Upper lobe of right lung (tissue), 1 donor: Measurements from ENCODE around the gene NEU1. TPM values are rescaled to one million over a fixed set of nuclear protein-coding genes. Genes with fewer than 3 reads are reported as not detected.

Experiments
- ATAC-seq: fragments of 200-7000 bp; cut with Tn5 transposase; one replicate; pipeline ENCODE4 v1.9.1; 2020; ENCODE audit warnings: mild to moderate bottlenecking, moderate library complexity
- DNase-seq: peaks from one replicate; pipeline ENCODE4 v3.0.0-alpha.2; 2020
- H3K27ac ChIP-seq: fragments of 200-600 bp; one replicate; pipeline ENCODE4 v1.8.0; 2022
- H3K27me3 ChIP-seq: fragments of 200-600 bp; one replicate; pipeline ENCODE4 v1.8.0; 2022; ENCODE audit warnings: mild to moderate bottlenecking
- H3K36me3 ChIP-seq: fragments of 200-600 bp; one replicate; pipeline ENCODE4 v1.8.0; 2022
- H3K4me1 ChIP-seq: fragments of 200-600 bp; one replicate; pipeline ENCODE4 v1.8.0; 2022
- H3K4me3 ChIP-seq: fragments of 200-600 bp; one replicate; pipeline ENCODE4 v1.8.0; 2022; ENCODE audit warnings: mild to moderate bottlenecking
- H3K9me3 ChIP-seq: fragments of 200-600 bp; one replicate; pipeline ENCODE4 v1.8.0; 2022
- CTCF ChIP-seq: fragments of 200-600 bp; IDR thresholded peaks from one replicate; pipeline ENCODE4 v1.8.0; 2022; ENCODE audit warnings: antibody characterized with exemption
- intact Hi-C: fragments of 100-400 bp; cut with DNase I; formaldehyde crosslinking; loops from one replicate; pipeline ENCODE4 v1.11.0; 2022
- total RNA-seq: library from RNA; stranded (reverse); fragmentation: NEBNext Ultra II Directional; extraction: Animal tissue kit (Norgen Biotek cat#: 25700); gene quantifications from one replicate; pipeline ENCODE4 v1.2.1, GENCODE V29; 2021
- donor health status: DM: no; HTN: yes; CAD: no; lungs with severe emphysema.

NEU1 gene
- total RNA-seq, 1 donor from 2014 or later: 81.0 TPM

- ATAC-seq: peak; percentile 64
Observed at GRCh38 chr6:31888276-31889258, 25.9 kb upstream of the NEU1 start.

DNA sequence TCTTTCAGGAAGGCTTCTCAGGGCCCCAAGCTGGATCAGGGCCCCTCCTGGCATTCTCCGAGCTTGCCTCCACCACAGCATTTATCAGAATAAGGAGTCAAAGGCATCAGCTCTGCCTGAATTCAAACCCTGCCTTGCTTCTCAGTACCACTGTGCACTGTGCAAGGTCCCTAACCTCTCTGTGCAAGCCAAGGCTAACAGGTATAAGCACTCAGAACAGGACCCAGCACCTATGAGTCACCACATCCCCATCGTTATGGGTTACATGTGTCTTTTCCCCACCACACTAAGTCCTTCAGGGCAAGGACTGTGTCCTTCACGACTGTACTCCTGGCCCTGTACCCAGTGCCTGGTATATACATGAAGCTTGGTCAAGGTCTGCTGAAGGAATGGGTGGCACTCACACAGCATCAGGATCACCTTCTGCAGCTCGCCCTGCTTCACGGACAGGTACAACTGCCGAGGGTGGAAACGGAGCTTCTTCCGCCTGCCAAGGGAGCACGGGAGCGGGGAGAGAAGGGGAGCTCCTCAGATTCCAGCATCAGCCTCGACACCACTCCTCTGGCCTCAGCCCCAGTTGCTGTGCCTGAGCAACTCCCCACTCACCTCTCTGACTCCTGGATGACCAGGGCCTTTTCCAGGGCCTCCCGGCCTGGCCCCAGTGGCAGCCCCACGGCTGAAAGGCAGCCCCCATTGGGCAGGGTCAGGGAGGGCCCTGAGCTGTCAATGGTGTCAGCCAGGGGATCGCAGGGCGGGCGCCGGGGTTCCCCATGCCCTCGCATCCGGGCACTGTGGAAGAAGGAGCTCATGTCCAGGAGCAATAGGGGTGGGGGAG is 24.8 kb upstream of the NEU1 start:
- Histone ChIP-seq H3K4me1 (no peaks in the 10 kb centered on the region), H3K27ac (no peak overlapping the region), H3K36me3 (peaks cover 90% of the 10 kb centered on the region), H3K27me3 (no peaks in the 10 kb centered on the region), H3K9me3 (no peaks in the 10 kb centered on the region), H3K4me3 (no peak overlapping the region)
- intact Hi-C loops: no loop called here
- DNase-seq: no peak
- no peak for ATAC-seq
- TF ChIP-seq CTCF: no peak

More at GRCh38 chr6:31888276-31889258, 25.9 kb upstream of the NEU1 start:
- peak; percentile 70 for TF ChIP-seq CTCF
- Histone ChIP-seq H3K27me3 (no peaks in the 10 kb centered on the region), H3K4me3 (no peak overlapping the region), H3K27ac (no peak overlapping the region), H3K4me1 (no peaks in the 10 kb centered on the region), H3K9me3 (no peaks in the 10 kb centered on the region), H3K36me3 (peaks cover 90% of the 10 kb centered on the region)
- DNase-seq: peak; percentile 73
- intact Hi-C loops: no loop called here

GRCh38 chr6:31886541-31886991 is 23.9 kb upstream of the NEU1 start:
- ATAC-seq (no peak), DNase-seq (no peak)
- H3K9me3 ChIP-seq: no peaks in the 10 kb centered on the region
- no peak for TF ChIP-seq CTCF
- intact Hi-C loops: no loop called here
- peaks cover 89% of the 10 kb centered on the region for H3K36me3 ChIP-seq
- H3K27ac ChIP-seq: no peak overlapping the region
- H3K4me1 ChIP-seq: no peaks in the 10 kb centered on the region
- H3K27me3 ChIP-seq: no peaks in the 10 kb centered on the region
- H3K4me3 ChIP-seq: no peak overlapping the region

GRCh38 chr6:31884528-31885035 is 22.0 kb upstream of the NEU1 start:
- DNase-seq (no peak), ATAC-seq (no peak)
- no peak for TF ChIP-seq CTCF
- Histone ChIP-seq H3K4me3 (no peak overlapping the region), H3K27me3 (no peaks in the 10 kb centered on the region), H3K9me3 (no peaks in the 10 kb centered on the region), H3K4me1 (no peaks in the 10 kb centered on the region), H3K27ac (no peak overlapping the region), H3K36me3 (peaks cover 95% of the 10 kb centered on the region)
- intact Hi-C loops: no loop called here

DNA sequence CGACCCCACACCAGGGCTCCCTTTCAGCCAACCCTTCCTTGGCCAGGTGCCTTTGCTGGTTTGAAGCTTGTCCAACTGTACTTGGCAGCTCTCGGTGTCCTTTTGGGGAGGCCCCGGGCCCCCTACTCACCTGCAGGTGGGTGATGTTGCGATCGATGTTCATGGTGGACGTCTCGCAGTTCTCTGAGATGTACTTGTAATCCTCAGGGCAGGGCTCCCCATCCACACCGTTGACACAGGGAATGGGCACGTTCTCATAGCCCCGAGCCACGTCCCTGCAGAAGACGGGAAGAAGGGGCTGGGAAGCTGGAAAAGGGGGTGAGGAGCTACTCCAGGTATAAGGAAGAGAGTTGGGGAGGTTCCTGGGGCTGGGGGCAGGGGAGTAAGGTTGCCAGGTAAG is 21.1 kb upstream of the NEU1 start:
- Histone ChIP-seq H3K9me3 (no peaks in the 10 kb centered on the region), H3K4me1 (no peaks in the 10 kb centered on the region), H3K27me3 (no peaks in the 10 kb centered on the region), H3K4me3 (no peak overlapping the region), H3K27ac (no peak overlapping the region), H3K36me3 (peaks cover 88% of the 10 kb centered on the region)
- ATAC-seq (no peak), DNase-seq (no peak)
- intact Hi-C loops: no loop called here
- no peak for TF ChIP-seq CTCF
